IPS-15b (cell line): ENCODE results near the gene CD3D.

Experiments used
- H3K27me3 ChIP-seq: one replicate; pipeline ENCODE4 v1.6.1; 2013; ENCODE audit warnings: low read length; ENCODE audit not compliant: control insufficient read depth, insufficient read depth
- H3K36me3 ChIP-seq: one replicate; pipeline ENCODE4 v1.6.1; 2013; ENCODE audit warnings: low read length; ENCODE audit not compliant: control insufficient read depth, insufficient read depth
- H3K4me1 ChIP-seq: one replicate; pipeline ENCODE4 v1.6.1; 2013; ENCODE audit warnings: mild to moderate bottlenecking, low read length; ENCODE audit not compliant: control insufficient read depth, insufficient read depth
- H3K4me3 ChIP-seq: one replicate; pipeline ENCODE4 v1.5.1; 2013; ENCODE audit warnings: low read depth, low read length
- H3K9ac ChIP-seq: one replicate; pipeline ENCODE4 v1.6.1; 2013; ENCODE audit warnings: low read depth, mild to moderate bottlenecking, low read length
- H3K9me3 ChIP-seq: one replicate; pipeline ENCODE4 v1.6.1; 2013; ENCODE audit warnings: mild to moderate bottlenecking, low read length; ENCODE audit not compliant: control insufficient read depth, insufficient read depth

The CD3D gene

GRCh38 chr11:118359295-118359958 is 16.9 kb upstream of the CD3D start, which contains the start of gene UBE4A:
TSS of gene UBE4A (plus strand) at chr11:118359600. CDS start at chr11:118365081, 5,481 bp downstream.
- no peaks in the 10 kb centered on the region for H3K27me3 ChIP-seq
- H3K36me3 ChIP-seq = no peaks in the 10 kb centered on the region
- no peaks in the 10 kb centered on the region for H3K9me3 ChIP-seq
- peaks cover 5% of the 10 kb centered on the region for H3K4me1 ChIP-seq
- peak within 1 kb of the TSS; percentile 99 for H3K4me3 ChIP-seq
- peak within 1 kb of the TSS; percentile 91 for H3K9ac ChIP-seq

GRCh38 chr11:118358071-118358470 is 15.6 kb upstream of the CD3D start:
- H3K27me3 ChIP-seq = no peaks in the 10 kb centered on the region
- H3K4me1 ChIP-seq = peaks cover 5% of the 10 kb centered on the region
- H3K36me3 ChIP-seq = no peaks in the 10 kb centered on the region
- H3K9ac ChIP-seq = no peak overlapping the region
- no peaks in the 10 kb centered on the region for H3K9me3 ChIP-seq
- H3K4me3 ChIP-seq = no peak overlapping the region

GRCh38 chr11:118353084-118353710 is 10.7 kb upstream of the CD3D start:
- H3K9ac ChIP-seq = no peak overlapping the region
- no peak overlapping the region for H3K4me3 ChIP-seq
- peaks cover 8% of the 10 kb centered on the region for H3K4me1 ChIP-seq
- H3K9me3 ChIP-seq = no peaks in the 10 kb centered on the region
- H3K27me3 ChIP-seq = no peaks in the 10 kb centered on the region
- no peaks in the 10 kb centered on the region for H3K36me3 ChIP-seq

GRCh38 chr11:118349475-118349874 is 7.0 kb upstream of the CD3D start:
- Histone ChIP-seq H3K9ac (no peak overlapping the region), H3K36me3 (no peaks in the 10 kb centered on the region), H3K9me3 (no peaks in the 10 kb centered on the region), H3K27me3 (no peaks in the 10 kb centered on the region), H3K4me3 (no peak overlapping the region), H3K4me1 (peaks cover 8% of the 10 kb centered on the region)

GRCh38 chr11:118343981-118344515 is 1.5 kb upstream of the CD3D start, which contains the start of gene CD3G:
TSS of gene CD3G (plus strand) at chr11:118344344. CDS start at chr11:118344424, 80 bp downstream.
- Histone ChIP-seq H3K9me3 (no peaks in the 10 kb centered on the region), H3K36me3 (no peaks in the 10 kb centered on the region), H3K4me3 (no peak within 1 kb of the TSS), H3K27me3 (peaks cover 4% of the 10 kb centered on the region), H3K9ac (no peak within 1 kb of the TSS), H3K4me1 (peaks cover 10% of the 10 kb centered on the region)

GRCh38 chr11:118343248-118343647 is 743 bp upstream of the CD3D start:
- Histone ChIP-seq H3K9me3 (no peaks in the 10 kb centered on the region), H3K4me3 (no peak overlapping the region), H3K36me3 (no peaks in the 10 kb centered on the region), H3K27me3 (peaks cover 4% of the 10 kb centered on the region), H3K9ac (no peak overlapping the region), H3K4me1 (peaks cover 5% of the 10 kb centered on the region)

GRCh38 chr11:118341815-118342489 is 553 bp downstream of the CD3D start:
- Histone ChIP-seq H3K9me3 (no peaks in the 10 kb centered on the region), H3K4me3 (no peak overlapping the region), H3K27me3 (peaks cover 4% of the 10 kb centered on the region), H3K9ac (no peak overlapping the region), H3K4me1 (peaks cover 5% of the 10 kb centered on the region), H3K36me3 (no peaks in the 10 kb centered on the region)

GRCh38 chr11:118341261-118341660 is 1.2 kb downstream of the CD3D start:
- Histone ChIP-seq H3K36me3 (no peaks in the 10 kb centered on the region), H3K9ac (no peak overlapping the region), H3K4me3 (no peak overlapping the region), H3K27me3 (peaks cover 4% of the 10 kb centered on the region), H3K4me1 (peaks cover 5% of the 10 kb centered on the region), H3K9me3 (no peaks in the 10 kb centered on the region)

GRCh38 chr11:118340449-118340848 is 2.1 kb downstream of the CD3D start:
- Histone ChIP-seq H3K4me3 (no peak overlapping the region), H3K36me3 (no peaks in the 10 kb centered on the region), H3K9ac (no peak overlapping the region), H3K9me3 (no peaks in the 10 kb centered on the region), H3K27me3 (peaks cover 4% of the 10 kb centered on the region), H3K4me1 (peaks cover 5% of the 10 kb centered on the region)

GRCh38 chr11:118339281-118339961 is 3.1 kb downstream of the CD3D start:
- Histone ChIP-seq H3K36me3 (no peaks in the 10 kb centered on the region), H3K9me3 (no peaks in the 10 kb centered on the region), H3K4me1 (peaks cover 5% of the 10 kb centered on the region), H3K27me3 (peaks cover 4% of the 10 kb centered on the region), H3K9ac (no peak overlapping the region), H3K4me3 (no peak overlapping the region)

GRCh38 chr11:118338637-118339061 is 3.9 kb downstream of the CD3D start:
- H3K9ac ChIP-seq = no peak overlapping the region
- no peaks in the 10 kb centered on the region for H3K9me3 ChIP-seq
- peaks cover 5% of the 10 kb centered on the region for H3K4me1 ChIP-seq
- peaks cover 4% of the 10 kb centered on the region for H3K27me3 ChIP-seq
- no peaks in the 10 kb centered on the region for H3K36me3 ChIP-seq
- no peak overlapping the region for H3K4me3 ChIP-seq
